AG10803 (cell line): ENCODE results near the gene MARK3.

Experiments
- DNase-seq: peaks from one replicate; pipeline ENCODE4 v3.0.0; 2010; ENCODE audit warnings: low read depth
- H3K4me3 ChIP-seq: 2 replicates; pipeline ENCODE4 v1.5.1; 2011; ENCODE audit warnings: mild to moderate bottlenecking, low read length, control low read depth
- CTCF ChIP-seq: conservative IDR thresholded peaks from 2 replicates; pipeline ENCODE4 v1.5.1; 2011; ENCODE audit warnings: mild to moderate bottlenecking, low read length, control low read depth, inconsistent platforms

The MARK3 gene

GRCh38 chr14:103427485-103428443 lies 42.5 kb downstream of the MARK3 start:
- DNase-seq = peak; percentile 77
- no peak overlapping the region for H3K4me3 ChIP-seq
- TF ChIP-seq CTCF = no peak

GRCh38 chr14:103428723-103429556 lies 43.7 kb downstream of the MARK3 start:
- DNase-seq = no peak
- H3K4me3 ChIP-seq = no peak overlapping the region
- no peak for TF ChIP-seq CTCF

- no peak for TF ChIP-seq CTCF
- no peak overlapping the region for H3K4me3 ChIP-seq
- DNase-seq = no peak
Observed at GRCh38 chr14:103430358-103430757, 45.1 kb downstream of the MARK3 start.

GRCh38 chr14:103432627-103433026 lies 47.4 kb downstream of the MARK3 start:
- DNase-seq = no peak
- TF ChIP-seq CTCF = no peak
- no peak overlapping the region for H3K4me3 ChIP-seq

- no peak overlapping the region for H3K4me3 ChIP-seq
- DNase-seq = no peak
- TF ChIP-seq CTCF = no peak
Observed at GRCh38 chr14:103433916-103434563, 48.8 kb downstream of the MARK3 start.

- no peak for TF ChIP-seq CTCF
- H3K4me3 ChIP-seq = no peak overlapping the region
- DNase-seq = no peak
Observed at GRCh38 chr14:103434868-103435442, 49.7 kb downstream of the MARK3 start.
